Astrocyte (in vitro differentiated cells and primary cell): Measurements from ENCODE around the gene ALCAM. TPM values are rescaled to one million over a fixed set of nuclear protein-coding genes. Genes with fewer than 3 reads are reported as not detected.

ENCODE experiments used
- DNase-seq: peaks from one replicate; pipeline ENCODE4 v3.0.0-alpha.2; 2010; ENCODE audit warnings: low read depth
- FAIRE-seq: peaks from 2 replicates; lab custom pipeline; 2011; peaks lifted over from hg19 to GRCh38; lab: Jason Lieb, UNC
- H2AFZ ChIP-seq: 2 replicates; pipeline ENCODE4 v1.6.0; 2012; ENCODE audit warnings: low read depth, low read length, inconsistent platforms
- H3K27ac ChIP-seq: 2 replicates; pipeline ENCODE4 v1.5.1; 2011; ENCODE audit warnings: low read depth, low read length, inconsistent platforms
- H3K27me3 ChIP-seq: 2 replicates; pipeline ENCODE4 v1.6.0; 2011; ENCODE audit warnings: low read length, inconsistent platforms; ENCODE audit not compliant: insufficient read depth
- H3K36me3 ChIP-seq: 2 replicates; pipeline ENCODE4 v1.5.1; 2011; ENCODE audit warnings: low read length, inconsistent platforms; ENCODE audit not compliant: insufficient read depth
- H3K4me1 ChIP-seq: 2 replicates; pipeline ENCODE4 v1.5.1; 2011; ENCODE audit warnings: low read length, inconsistent platforms; ENCODE audit not compliant: insufficient read depth
- H3K4me2 ChIP-seq: 2 replicates; pipeline ENCODE4 v1.6.0; 2012; ENCODE audit warnings: low read length, inconsistent platforms
- H3K4me3 ChIP-seq: 2 replicates; pipeline ENCODE4 v1.5.1; 2011; ENCODE audit warnings: low read depth, mild to moderate bottlenecking, low read length, inconsistent platforms; ENCODE audit not compliant: insufficient read depth
- H3K79me2 ChIP-seq: 2 replicates; pipeline ENCODE4 v1.6.0; 2012; ENCODE audit warnings: mild to moderate bottlenecking, low read length, inconsistent platforms; ENCODE audit not compliant: insufficient read depth
- H3K9ac ChIP-seq: 2 replicates; pipeline ENCODE4 v1.6.0; 2012; ENCODE audit warnings: mild to moderate bottlenecking, low read length, inconsistent platforms
- H3K9me3 ChIP-seq: 2 replicates; pipeline ENCODE4 v1.5.1; 2012; ENCODE audit warnings: low read depth, mild to moderate bottlenecking, low read length, inconsistent platforms; ENCODE audit not compliant: insufficient read depth
- H4K20me1 ChIP-seq: 2 replicates; pipeline ENCODE4 v1.6.0; 2012; ENCODE audit warnings: low read length, inconsistent platforms; ENCODE audit not compliant: insufficient read depth
- H3K27ac Mint-ChIP-seq: one replicate; pipeline ENCODE4 v1.8.0; 2021; ENCODE audit warnings: mild to moderate bottlenecking, mixed read lengths; ENCODE audit not compliant: unreplicated experiment
- H3K27me3 Mint-ChIP-seq: one replicate; pipeline ENCODE4 v1.8.0; 2021; ENCODE audit warnings: low read depth, mixed read lengths; ENCODE audit not compliant: unreplicated experiment
- H3K36me3 Mint-ChIP-seq: one replicate; pipeline ENCODE4 v1.8.0; 2021; ENCODE audit warnings: low read depth, mixed read lengths; ENCODE audit not compliant: unreplicated experiment
- H3K4me1 Mint-ChIP-seq: one replicate; pipeline ENCODE4 v1.8.0; 2021; ENCODE audit warnings: low read depth, mixed read lengths; ENCODE audit not compliant: unreplicated experiment
- H3K4me3 Mint-ChIP-seq: one replicate; pipeline ENCODE4 v1.8.0; 2021; ENCODE audit warnings: mild to moderate bottlenecking, moderate library complexity, mixed read lengths; ENCODE audit not compliant: unreplicated experiment
- H3K9me3 Mint-ChIP-seq: one replicate; pipeline ENCODE4 v1.8.0; 2021; ENCODE audit warnings: mild to moderate bottlenecking, mixed read lengths; ENCODE audit not compliant: unreplicated experiment
- CTCF ChIP-seq: IDR thresholded peaks from 2 replicates; pipeline ENCODE4 v1.5.1; 2011; ENCODE audit warnings: low read depth, mild to moderate bottlenecking, inconsistent platforms, low read length, moderate library complexity; ENCODE audit not compliant: insufficient read depth
- EZH2 ChIP-seq: IDR thresholded peaks from 2 replicates; pipeline ENCODE4 v1.6.1; 2012; ENCODE audit warnings: mild to moderate bottlenecking, low read length, inconsistent platforms; ENCODE audit not compliant: insufficient read depth
- total RNA-seq: library from RNA; stranded (reverse); gene quantifications from 2 replicates; pipeline ENCODE4 v1.2.1, GENCODE V29; 2021

Gene ALCAM
- total RNA-seq, 1 donor from 2014 or later: 154 TPM

DNA sequence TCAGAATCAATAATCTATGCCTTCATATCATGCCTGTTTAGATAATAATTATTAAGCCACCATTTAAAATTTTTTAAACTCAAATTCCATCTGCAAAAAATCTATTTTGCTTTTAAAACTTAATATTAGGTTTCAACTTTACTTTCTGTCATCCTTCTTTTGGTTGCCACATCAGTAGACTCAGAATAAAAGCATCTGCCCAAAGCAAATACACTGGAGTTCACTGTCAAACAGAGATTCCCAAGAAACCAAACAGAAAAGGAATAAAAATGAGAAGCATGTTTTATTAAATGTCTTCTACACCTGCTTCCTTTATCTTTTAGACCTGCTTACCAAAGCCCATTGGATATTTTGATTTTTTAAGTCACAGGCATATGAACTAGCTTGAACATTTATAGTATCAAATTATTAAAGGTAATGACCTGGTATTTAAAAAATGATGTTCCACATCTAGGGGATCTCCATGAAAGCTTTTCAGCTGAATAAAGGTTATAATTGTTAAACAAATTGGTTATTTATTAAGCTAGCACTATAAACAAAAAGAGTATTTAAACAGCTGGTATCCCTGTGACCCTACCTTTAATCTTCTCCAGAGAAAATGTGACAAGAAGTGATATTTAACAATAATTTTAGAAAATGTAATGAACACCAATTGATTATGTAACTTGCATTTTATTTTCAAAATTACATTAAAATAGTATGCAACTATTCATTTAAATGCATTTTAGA lies 62.5 kb downstream of the ALCAM start:
- Histone ChIP-seq H3K79me2 (peaks cover 76% of the 10 kb centered on the region), H2AFZ (no peak overlapping the region), H3K9me3 (no peaks in the 10 kb centered on the region), H3K27me3 (no peaks in the 10 kb centered on the region), H3K9ac (no peak overlapping the region), H3K36me3 (no peaks in the 10 kb centered on the region), H4K20me1 (peaks cover 13% of the 10 kb centered on the region), H3K4me1 (no peaks in the 10 kb centered on the region), H3K4me2 (no peak overlapping the region), H3K4me3 (no peak overlapping the region), H3K27ac (no peak overlapping the region)
- H3K27ac Mint-ChIP-seq: no peak overlapping the region
- H3K27me3 Mint-ChIP-seq: no peaks in the 10 kb centered on the region
- no peaks in the 10 kb centered on the region for H3K9me3 Mint-ChIP-seq
- no peak for FAIRE-seq
- TF ChIP-seq EZH2 (no peak), CTCF (no peak)
- peaks cover 9% of the 10 kb centered on the region for H3K4me1 Mint-ChIP-seq
- no peak overlapping the region for H3K4me3 Mint-ChIP-seq
- no peak for DNase-seq
- no peaks in the 10 kb centered on the region for H3K36me3 Mint-ChIP-seq

- no peak overlapping the region for H3K4me3 ChIP-seq
- H4K20me1 ChIP-seq: peaks cover 13% of the 10 kb centered on the region
- no peaks in the 10 kb centered on the region for H3K4me1 ChIP-seq
- Mint-ChIP-seq H3K27me3 (no peaks in the 10 kb centered on the region), H3K9me3 (no peaks in the 10 kb centered on the region), H3K4me1 (peaks cover 9% of the 10 kb centered on the region), H3K4me3 (no peak overlapping the region), H3K36me3 (peaks cover 3% of the 10 kb centered on the region), H3K27ac (no peak overlapping the region)
- no peaks in the 10 kb centered on the region for H3K9me3 ChIP-seq
- H2AFZ ChIP-seq: no peak overlapping the region
- no peak for DNase-seq
- peaks cover 73% of the 10 kb centered on the region for H3K79me2 ChIP-seq
- H3K4me2 ChIP-seq: no peak overlapping the region
- H3K36me3 ChIP-seq: no peaks in the 10 kb centered on the region
- H3K27ac ChIP-seq: no peak overlapping the region
- H3K9ac ChIP-seq: no peak overlapping the region
- no peak for TF ChIP-seq CTCF
- TF ChIP-seq EZH2: no peak
- no peaks in the 10 kb centered on the region for H3K27me3 ChIP-seq
- no peak for FAIRE-seq
Measured at GRCh38 chr3:105430455-105430854, 63.7 kb downstream of the ALCAM start.

DNA sequence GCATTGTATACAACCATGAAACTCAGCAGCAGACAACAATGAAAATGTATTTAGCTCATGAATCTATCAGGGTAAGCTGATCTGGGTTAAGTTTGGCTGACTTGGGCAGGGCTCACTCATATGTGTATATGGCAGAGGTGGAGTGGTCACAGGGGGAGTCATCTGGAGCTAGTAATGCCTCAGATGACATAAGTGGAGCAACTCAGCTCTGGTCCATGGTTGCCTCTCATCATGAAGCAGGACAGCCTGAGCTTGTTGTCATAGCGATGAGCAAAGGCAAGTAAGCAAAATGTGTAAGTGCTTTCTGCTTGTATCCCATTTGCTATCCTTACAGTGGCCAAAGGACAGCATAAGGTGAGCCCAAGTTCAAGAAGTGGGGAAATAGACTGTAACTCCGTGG lies 64.5 kb downstream of the ALCAM start:
- Histone ChIP-seq H3K9ac (no peak overlapping the region), H3K79me2 (peaks cover 71% of the 10 kb centered on the region)
- no peak for DNase-seq

More for the DNA sequence above, 64.5 kb downstream of the ALCAM start:
- TF ChIP-seq CTCF (no peak), EZH2 (no peak)
- Histone ChIP-seq H2AFZ (no peak overlapping the region), H3K9me3 (no peaks in the 10 kb centered on the region), H4K20me1 (peaks cover 13% of the 10 kb centered on the region), H3K4me3 (no peak overlapping the region), H3K4me1 (no peaks in the 10 kb centered on the region), H3K4me2 (no peak overlapping the region), H3K27me3 (no peaks in the 10 kb centered on the region), H3K27ac (no peak overlapping the region), H3K36me3 (no peaks in the 10 kb centered on the region)
- no peaks in the 10 kb centered on the region for H3K9me3 Mint-ChIP-seq
- no peaks in the 10 kb centered on the region for H3K27me3 Mint-ChIP-seq
- no peak overlapping the region for H3K27ac Mint-ChIP-seq
- no peak for FAIRE-seq
- H3K4me1 Mint-ChIP-seq: peaks cover 9% of the 10 kb centered on the region
- H3K36me3 Mint-ChIP-seq: peaks cover 4% of the 10 kb centered on the region
- H3K4me3 Mint-ChIP-seq: no peak overlapping the region
